B cell (primary cell): ENCODE data around the gene SSBP2. TPM values are rescaled to one million over a fixed set of nuclear protein-coding genes. Genes with fewer than 3 reads are reported as not detected.

Source experiments
- ATAC-seq: fragments of 200-7000 bp; cut with Tn5 transposase; one replicate; pipeline ENCODE4 v1.10.0; 2021; ENCODE audit warnings: low read depth, mild to moderate bottlenecking, moderate number of reproducible peaks, moderate library complexity
- CTCF ChIA-PET: fragments of 350-600 bp; sonication (Branson Sonifier 250); formaldehyde crosslinking; loops from one replicate; lab custom pipeline; 2021; ENCODE audit warnings: antibody characterized with exemption, inconsistent platforms; lab: Charles Lee
- POLR2A ChIA-PET: fragments of 350-600 bp; sonication (Branson Sonifier 250); formaldehyde crosslinking; loops from one replicate; lab custom pipeline; 2021; ENCODE audit warnings: antibody characterized with exemption; lab: Charles Lee
- DNase-seq: peaks from one replicate; pipeline ENCODE4 v3.0.0; 2013
- H2AFZ ChIP-seq: 2 replicates; pipeline ENCODE4 v1.6.1; 2012; ENCODE audit warnings: mild to moderate bottlenecking, low read depth, low read length; ENCODE audit not compliant: insufficient read depth, poor library complexity, severe bottlenecking
- H3K27ac ChIP-seq, 2 donors: 1 replicate in 1 of 2; 2 replicates in 1 of 2; pipeline ENCODE4 v1.5.1; 2012 to 2013; ENCODE audit warnings: low read length in 2 of 2, mild to moderate bottlenecking in 2 of 2, moderate library complexity in 1 of 2
- H3K27me3 ChIP-seq, 4 experiments: fragments of 200-600 bp in 1 of 4; sonication (generic) in 1 of 4; replicated peaks in 1 of 4; 1 replicate in 2 of 4; 2 replicates in 2 of 4; pipeline versions ENCODE4 v1.6.1 to v1.7.0; 2013 to 2016; ENCODE audit warnings: low read length in 3 of 4, mild to moderate bottlenecking in 2 of 4, mixed read lengths in 1 of 4, moderate library complexity in 1 of 4; ENCODE audit not compliant: insufficient read depth in 4 of 4, control insufficient read depth in 3 of 4; ENCODE audit errors: control extremely low read depth in 1 of 4
- H3K36me3 ChIP-seq, 2 experiments: replicated peaks in 1 of 2; 1 replicate in 1 of 2; 2 replicates in 1 of 2; pipeline versions ENCODE4 v1.6.1 to v1.7.1; 2013; ENCODE audit warnings: low read length in 1 of 2; ENCODE audit not compliant: insufficient read depth in 2 of 2, control insufficient read depth in 1 of 2; ENCODE audit errors: control extremely low read depth in 1 of 2, extremely low read depth in 1 of 2
- H3K4me1 ChIP-seq, 2 donors: fragments of 200-600 bp in 1 of 2; sonication (generic) in 1 of 2; 1 replicate in 1 of 2; 2 replicates in 1 of 2; pipeline versions ENCODE4 v1.5.1 to v1.6.1; 2013 to 2017; ENCODE audit warnings: low read length in 2 of 2; ENCODE audit not compliant: control insufficient read depth in 2 of 2, insufficient read depth in 2 of 2
- H3K4me2 ChIP-seq: replicated peaks from 2 replicates; pipeline ENCODE3; 2012; ENCODE audit warnings: mild to moderate bottlenecking, low read depth, low read length; ENCODE audit not compliant: poor library complexity, severe bottlenecking
- H3K4me3 ChIP-seq, 5 experiments: fragments of 200-600 bp in 1 of 5; sonication (generic) in 1 of 5; 1 replicate in 3 of 5; 2 replicates in 2 of 5; pipeline versions ENCODE4 v1.5.1 to v1.7.0; 2011 to 2016; ENCODE audit warnings: low read length in 4 of 5, mild to moderate bottlenecking in 4 of 5, low read depth in 2 of 5, control low read depth in 1 of 5, moderate library complexity in 1 of 5; ENCODE audit not compliant: insufficient read depth in 1 of 5; ENCODE audit errors: control extremely low read depth in 1 of 5, extremely low read depth in 1 of 5
- H3K79me2 ChIP-seq: fragments of 200-600 bp; sonication (generic); one replicate; pipeline ENCODE4 v1.6.0; 2016; ENCODE audit warnings: low read length; ENCODE audit not compliant: control insufficient read depth, insufficient read depth
- H3K9ac ChIP-seq: fragments of 200-600 bp; sonication (generic); 2 replicates; pipeline ENCODE4 v1.6.1; 2017; ENCODE audit warnings: mild to moderate bottlenecking, low read length, moderate library complexity
- H3K9me3 ChIP-seq, 3 donors: one replicate each; pipeline versions ENCODE4 v1.6.1 to v1.7.1; 2013; ENCODE audit warnings: low read length in 2 of 3; ENCODE audit not compliant: control insufficient read depth in 2 of 3, insufficient read depth in 1 of 3; ENCODE audit errors: control extremely low read depth in 1 of 3
- H4K20me1 ChIP-seq: 2 replicates; pipeline ENCODE4 v1.6.0; 2012; ENCODE audit warnings: mild to moderate bottlenecking, low read length; ENCODE audit not compliant: insufficient read depth, control insufficient read depth, poor library complexity, severe bottlenecking
- H3K27ac Mint-ChIP-seq: one replicate; pipeline ENCODE4 v1.8.0; 2021; ENCODE audit warnings: mixed read lengths
- H3K27me3 Mint-ChIP-seq: one replicate; pipeline ENCODE4 v1.8.0; 2021; ENCODE audit warnings: mixed read lengths
- H3K4me1 Mint-ChIP-seq: one replicate; pipeline ENCODE4 v1.8.0; 2021; ENCODE audit warnings: mixed read lengths
- H3K4me3 Mint-ChIP-seq: one replicate; pipeline ENCODE4 v1.8.0; 2021; ENCODE audit warnings: mixed read lengths
- H3K9me3 Mint-ChIP-seq: one replicate; pipeline ENCODE4 v1.8.0; 2022; ENCODE audit warnings: mixed read lengths; ENCODE audit not compliant: insufficient read depth
- EZH2 ChIP-seq: IDR thresholded peaks from 2 replicates; pipeline ENCODE4 v1.6.1; 2012; ENCODE audit warnings: borderline replicate concordance, low read depth, mild to moderate bottlenecking, moderate library complexity, low read length; ENCODE audit not compliant: insufficient read depth, poor library complexity, severe bottlenecking
- WGBS: methylation state at CpG from one replicate; pipeline ENCODE4 v1.1.5; 2013; ENCODE audit warnings: missing lambda C conversion rate; ENCODE audit not compliant: insufficient coverage; 5-methylcytosine and 5-hydroxymethylcytosine counted together
- intact Hi-C: fragments of 100-400 bp; cut with micrococcal nuclease; formaldehyde crosslinking; loops from one replicate; pipeline ENCODE4 v1.10.0; 2022
- polyA plus RNA-seq: library from polyadenylated mRNA; depleted of rRNA; stranded (reverse); fragments of >200 nt; gene quantifications from 2 replicates; pipeline ENCODE4 v1.2.3, GENCODE V29; 2012
- total RNA-seq, 2 donors: library from RNA; stranded (reverse); fragments of 120-200 nt in 1 of 2; gene quantifications; 1 replicate in 1 of 2; 2 replicates in 1 of 2; pipeline versions ENCODE4 v1.2.3 to v1.2.4, GENCODE V29; 2013 to 2022
- TF ChIP-seq, protein P1 (sequence below): fragments of 200-600 bp; IDR thresholded peaks from one replicate; pipeline ENCODE4 v1.8.0; 2022; ENCODE audit warnings: antibody characterized with exemption, mild to moderate bottlenecking

SSBP2 gene
- total and polyA plus RNA-seq, 2 donors (not counting 1 experiment from before 2014, with no cell fraction given) = 40.9 to 49.6 TPM

DNA sequence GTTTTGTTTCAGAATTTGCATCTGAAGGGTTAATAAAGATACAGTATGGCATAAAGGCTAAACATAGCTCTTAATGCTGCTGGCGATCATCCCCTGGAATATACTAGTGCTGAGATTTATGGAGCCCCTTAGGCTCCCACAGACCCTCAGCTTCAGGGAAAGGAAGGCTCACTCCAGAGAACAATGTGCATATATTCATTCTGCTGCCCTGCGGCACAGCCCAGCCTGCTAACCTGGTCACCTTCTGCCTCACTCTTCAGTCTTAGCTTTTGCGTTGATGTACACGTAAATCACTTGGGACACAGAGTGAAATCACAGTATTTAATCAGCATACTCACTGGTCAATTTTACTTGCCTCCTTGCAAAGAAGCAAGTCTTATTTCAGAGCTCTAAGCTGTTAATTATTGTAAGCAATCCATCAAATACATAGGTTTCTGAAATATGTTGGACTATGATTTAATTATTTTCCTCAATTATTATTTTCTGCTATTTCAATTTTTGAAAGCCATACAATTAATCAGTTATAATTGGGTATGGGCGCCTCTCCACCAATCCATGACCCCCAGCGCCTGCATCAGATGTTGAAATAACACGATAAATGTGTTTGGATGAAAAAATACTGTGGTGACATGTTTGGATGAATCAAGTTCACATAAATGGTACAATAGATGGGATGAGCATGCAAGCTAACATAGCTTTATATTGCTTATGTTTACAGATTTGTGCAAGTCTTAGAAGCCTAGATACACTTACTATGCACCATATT lies 345.6 kb downstream of the SSBP2 start:
- POLR2A ChIA-PET = no interaction called here
- H3K4me3 ChIP-seq = no peak overlapping the region
- H3K4me1 ChIP-seq = peaks cover 0 to 3% of the 10 kb centered on the region in 2 donors
- no peaks in the 10 kb centered on the region for H4K20me1 ChIP-seq
- no peak overlapping the region for H3K9ac ChIP-seq
- no peak overlapping the region for H3K4me2 ChIP-seq
- no peak overlapping the region for H3K27ac ChIP-seq
- no peaks in the 10 kb centered on the region for H3K36me3 ChIP-seq
- no peak overlapping the region for H2AFZ ChIP-seq
- TF ChIP-seq EZH2 = no peak
- TF ChIP-seq, protein P1, sequence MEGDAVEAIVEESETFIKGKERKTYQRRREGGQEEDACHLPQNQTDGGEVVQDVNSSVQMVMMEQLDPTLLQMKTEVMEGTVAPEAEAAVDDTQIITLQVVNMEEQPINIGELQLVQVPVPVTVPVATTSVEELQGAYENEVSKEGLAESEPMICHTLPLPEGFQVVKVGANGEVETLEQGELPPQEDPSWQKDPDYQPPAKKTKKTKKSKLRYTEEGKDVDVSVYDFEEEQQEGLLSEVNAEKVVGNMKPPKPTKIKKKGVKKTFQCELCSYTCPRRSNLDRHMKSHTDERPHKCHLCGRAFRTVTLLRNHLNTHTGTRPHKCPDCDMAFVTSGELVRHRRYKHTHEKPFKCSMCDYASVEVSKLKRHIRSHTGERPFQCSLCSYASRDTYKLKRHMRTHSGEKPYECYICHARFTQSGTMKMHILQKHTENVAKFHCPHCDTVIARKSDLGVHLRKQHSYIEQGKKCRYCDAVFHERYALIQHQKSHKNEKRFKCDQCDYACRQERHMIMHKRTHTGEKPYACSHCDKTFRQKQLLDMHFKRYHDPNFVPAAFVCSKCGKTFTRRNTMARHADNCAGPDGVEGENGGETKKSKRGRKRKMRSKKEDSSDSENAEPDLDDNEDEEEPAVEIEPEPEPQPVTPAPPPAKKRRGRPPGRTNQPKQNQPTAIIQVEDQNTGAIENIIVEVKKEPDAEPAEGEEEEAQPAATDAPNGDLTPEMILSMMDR = no peak
- no peaks in the 10 kb centered on the region for H3K79me2 ChIP-seq
- H3K4me1 Mint-ChIP-seq = peaks cover 4% of the 10 kb centered on the region
- CTCF ChIA-PET = interaction anchor here (1.9 kb wide), 1 partner anchor 21 kb away, joined by 5 read pairs; no protein-coding TSS in a partner anchor
- H3K4me3 Mint-ChIP-seq = no peak overlapping the region
- H3K9me3 ChIP-seq = no peaks in the 10 kb centered on the region
- WGBS = 100% methylated on average over 3 of the region's 7 CpGs
- no peaks in the 10 kb centered on the region for H3K27me3 ChIP-seq
- intact Hi-C loops = no loop called here
- no peaks in the 10 kb centered on the region for H3K27me3 Mint-ChIP-seq
- H3K27ac Mint-ChIP-seq = no peak overlapping the region
- H3K9me3 Mint-ChIP-seq = no peaks in the 10 kb centered on the region
- ATAC-seq = no peak
- DNase-seq = no peak

DNA sequence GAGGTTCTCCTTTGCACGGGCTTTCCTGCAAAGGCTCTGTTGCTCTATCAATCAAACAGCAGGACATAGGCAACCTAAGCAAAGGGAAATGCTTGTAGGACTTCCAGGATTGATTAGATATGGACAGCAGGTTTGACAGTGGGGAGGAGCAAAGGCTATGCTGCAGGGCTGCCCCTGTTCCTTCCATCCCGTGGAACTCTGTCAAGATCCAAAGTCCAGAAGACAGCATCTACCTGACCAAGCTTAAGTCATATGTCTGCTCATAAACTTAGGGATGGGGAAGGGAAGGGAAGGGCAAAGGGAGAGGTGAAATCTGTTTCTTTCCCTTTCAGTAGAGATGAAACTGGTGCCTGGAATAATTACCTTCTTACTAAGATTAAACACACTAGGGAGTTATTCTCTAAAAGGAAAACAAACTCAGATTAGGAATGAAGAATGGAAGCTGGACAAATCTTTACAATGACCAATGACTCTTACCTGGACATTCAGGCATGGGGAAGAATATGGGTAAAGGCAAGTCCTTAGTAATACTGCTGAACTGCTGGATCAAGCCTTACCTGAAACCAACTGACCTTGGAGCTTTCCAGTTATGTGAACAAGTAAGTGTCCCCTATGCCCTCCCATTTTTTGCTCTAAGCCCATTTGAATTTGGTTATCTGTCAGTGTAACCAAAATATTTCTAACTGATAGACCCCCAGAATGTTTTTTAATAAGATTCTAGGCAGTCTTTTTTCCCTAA lies 348.5 kb downstream of the SSBP2 start:
- Histone ChIP-seq H3K36me3 (no peaks in the 10 kb centered on the region), H3K9me3 (no peaks in the 10 kb centered on the region), H2AFZ (no peak overlapping the region), H3K4me3 (no peak overlapping the region), H3K4me2 (no peak overlapping the region), H4K20me1 (no peaks in the 10 kb centered on the region), H3K27ac (no peak overlapping the region), H3K79me2 (no peaks in the 10 kb centered on the region), H3K4me1 (peaks cover 0 to 3% of the 10 kb centered on the region in 2 donors), H3K9ac (no peak overlapping the region), H3K27me3 (peaks cover 0 to 3% (median 0%) of the 10 kb centered on the region in 4 experiments)
- Mint-ChIP-seq H3K27me3 (peaks cover 7% of the 10 kb centered on the region), H3K9me3 (no peaks in the 10 kb centered on the region), H3K27ac (no peak overlapping the region), H3K4me3 (no peak overlapping the region), H3K4me1 (peaks cover 6% of the 10 kb centered on the region)
- WGBS = no CpG with 5 or more reads among the region's 2 CpGs
- TF ChIP-seq, protein P1 = no peak
- no peak for TF ChIP-seq EZH2
- ATAC-seq (no peak), DNase-seq (no peak)
- ChIA-PET POLR2A (no interaction called here), CTCF (no interaction called here)
- intact Hi-C loops = no loop called here
